Stimulated activated CD8-positive, alpha-beta memory T cell treated with anti-CD3 and anti-CD28 coated beads, Interleukin-15, amount 100 ng/mL, for 24 hours (primary cell): ENCODE results near the gene EYA2.

Source experiments
- DNase-seq: peaks from one replicate; pipeline ENCODE4 v3.0.0-alpha.2; 2020; ENCODE audit warnings: low read depth

The EYA2 gene

GRCh38 chr20:47141941-47142773, 247.5 kb downstream of the EYA2 start:
- no peak for DNase-seq

GRCh38 chr20:47142774-47143170, 248.1 kb downstream of the EYA2 start:
- no peak for DNase-seq

DNA sequence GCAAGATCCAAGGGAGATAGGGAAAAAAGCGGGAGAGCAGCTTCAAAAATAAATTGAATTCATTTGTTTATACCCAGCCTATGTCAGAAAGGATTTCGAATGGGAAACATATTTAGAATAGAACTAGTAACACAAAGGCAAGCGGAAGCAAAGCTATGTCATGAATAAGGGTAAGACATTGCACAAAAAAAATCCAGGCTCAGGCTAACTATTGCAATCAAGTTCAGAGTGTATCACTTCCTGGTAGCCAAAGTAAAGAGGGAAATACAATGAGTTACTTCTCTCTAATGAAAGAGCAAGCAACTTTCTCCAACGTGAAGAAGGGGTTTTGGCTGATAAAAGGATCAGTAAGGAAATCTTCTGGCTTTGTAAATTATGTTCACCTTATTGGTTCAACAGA, 249.0 kb downstream of the EYA2 start:
- DNase-seq: no peak

DNA sequence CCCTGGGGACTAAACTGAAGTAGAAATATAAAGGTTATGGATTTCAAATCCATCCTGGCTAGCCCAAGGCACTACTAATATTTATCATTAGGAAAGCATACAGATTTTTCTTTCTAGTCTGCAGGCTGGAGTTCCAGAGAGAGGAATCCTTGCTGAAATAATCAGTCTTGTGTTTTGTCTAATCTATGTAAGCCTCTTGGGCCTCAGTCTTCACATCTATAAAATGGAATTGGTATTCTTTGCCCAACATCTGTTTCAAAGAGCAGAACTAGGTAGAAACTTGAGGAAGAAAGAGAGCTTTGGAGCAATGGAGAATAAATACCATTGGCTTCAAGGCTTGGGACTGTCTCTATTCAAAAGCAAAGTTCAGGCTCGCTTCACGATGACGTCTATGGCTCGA, 249.8 kb downstream of the EYA2 start:
- no peak for DNase-seq

DNA sequence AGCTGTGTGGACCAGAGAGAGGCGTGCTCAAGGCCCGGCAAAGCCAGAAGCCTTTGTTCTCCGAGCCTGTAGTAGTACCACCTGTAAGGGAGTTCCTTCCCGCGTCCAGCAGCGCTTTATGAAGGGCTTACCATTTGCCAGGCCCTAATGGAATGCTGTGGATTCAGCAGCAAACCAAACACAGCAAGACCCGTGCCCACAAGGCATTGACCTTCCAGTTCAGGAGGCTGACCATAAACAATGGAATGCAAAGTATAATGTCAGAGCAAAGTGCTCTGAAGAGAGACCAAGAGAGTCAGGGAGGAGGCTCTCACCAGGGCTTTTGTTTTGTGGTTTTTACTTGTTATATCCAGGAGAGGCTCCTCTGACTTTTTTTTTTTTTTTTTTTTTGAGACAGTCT, 252.0 kb downstream of the EYA2 start:
- DNase-seq: no peak

DNA sequence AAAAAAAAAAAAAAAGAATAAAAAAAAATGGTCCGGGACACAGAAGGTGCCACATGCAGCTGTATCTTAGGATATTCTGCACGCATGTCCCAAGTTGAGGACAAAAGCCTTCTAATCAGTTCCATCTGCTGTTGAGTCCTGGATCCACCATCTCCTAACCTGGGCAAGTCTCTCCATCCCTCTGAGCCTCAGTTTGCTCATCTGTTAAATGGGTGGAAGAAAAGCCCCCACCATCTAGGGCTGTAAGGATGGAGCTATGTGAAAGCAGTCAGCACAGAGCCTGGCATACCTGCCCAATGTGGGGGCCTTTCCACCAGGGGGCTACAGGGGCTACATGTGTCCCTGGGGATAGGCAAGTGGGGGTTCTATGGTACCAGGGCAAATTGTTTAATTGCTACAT, 253.4 kb downstream of the EYA2 start:
- DNase-seq: no peak

- DNase-seq: no peak
These were observed 255.3 kb downstream of the EYA2 start for GRCh38 chr20:47149939-47150338.

- DNase-seq: no peak
These were observed 255.9 kb downstream of the EYA2 start for GRCh38 chr20:47150403-47151152.

- DNase-seq: no peak
These were observed 257.4 kb downstream of the EYA2 start for GRCh38 chr20:47152068-47152467.

- DNase-seq: no peak
These were observed 259.4 kb downstream of the EYA2 start for GRCh38 chr20:47154089-47154488.

GRCh38 chr20:47156301-47157137, 261.9 kb downstream of the EYA2 start:
- no peak for DNase-seq

DNA sequence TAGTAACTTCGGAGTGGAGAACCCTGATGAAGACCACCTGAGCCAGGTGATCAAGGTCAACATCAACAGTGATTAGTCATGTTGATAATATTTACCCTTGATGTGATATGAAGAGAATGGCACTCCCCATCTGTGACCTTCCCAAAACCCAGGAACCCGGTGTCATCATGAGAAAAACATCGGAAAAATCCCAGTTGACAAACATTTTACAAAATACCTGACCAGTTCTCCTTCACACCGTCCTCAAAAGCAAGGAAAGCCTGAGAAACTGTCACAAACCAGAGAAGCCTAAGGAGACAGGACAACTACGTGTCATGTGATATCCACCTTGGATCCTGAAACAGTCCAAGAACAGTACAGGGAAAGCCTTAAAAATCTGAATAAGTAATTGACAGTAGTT, 264.5 kb downstream of the EYA2 start:
- no peak for DNase-seq

DNA sequence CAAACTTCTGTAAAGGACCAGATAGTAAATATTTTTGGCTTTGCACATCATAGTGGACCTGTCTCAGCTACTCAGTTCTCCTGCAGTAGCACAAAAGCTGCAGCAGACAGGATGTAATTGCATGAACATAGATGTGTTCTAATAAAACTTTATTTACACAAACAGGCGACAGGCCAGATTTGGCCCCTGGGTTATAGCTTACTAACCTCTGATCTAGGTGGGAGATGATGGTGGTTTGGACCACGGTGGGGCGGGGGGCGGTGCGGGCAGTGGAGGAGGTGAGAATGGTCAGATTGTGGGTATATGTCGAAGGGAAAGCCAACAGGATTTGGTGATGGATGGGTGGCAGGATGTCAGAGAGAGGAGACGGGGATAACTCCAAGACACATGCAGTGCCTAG, 265.6 kb downstream of the EYA2 start:
- DNase-seq: no peak

DNA sequence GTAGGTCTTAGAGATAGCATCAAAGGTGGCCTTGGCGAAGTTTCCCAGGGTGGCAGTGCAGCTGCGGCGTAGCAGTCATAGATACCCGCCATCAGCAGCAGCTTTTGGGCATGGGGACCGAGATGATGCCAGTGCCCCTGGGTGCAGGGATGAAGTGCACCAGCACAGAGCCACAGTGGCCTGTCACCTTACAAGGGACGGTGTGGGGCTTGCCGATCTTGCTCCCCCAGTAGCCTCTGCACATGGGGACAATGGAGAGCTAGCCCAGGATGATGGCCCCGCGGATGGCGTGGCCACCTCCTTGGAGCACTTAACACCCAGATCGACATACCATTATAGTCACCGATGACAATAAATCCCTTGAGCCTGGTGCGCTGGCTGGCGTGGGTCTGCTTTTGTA, 266.3 kb downstream of the EYA2 start:
- DNase-seq: no peak

- DNase-seq: no peak
These were observed 266.8 kb downstream of the EYA2 start for GRCh38 chr20:47161411-47161810.

GRCh38 chr20:47164140-47164539, 269.5 kb downstream of the EYA2 start:
- no peak for DNase-seq

- no peak for DNase-seq
These were observed 270.8 kb downstream of the EYA2 start for GRCh38 chr20:47165376-47165865.

GRCh38 chr20:47167846-47168245, 273.2 kb downstream of the EYA2 start:
- no peak for DNase-seq

DNA sequence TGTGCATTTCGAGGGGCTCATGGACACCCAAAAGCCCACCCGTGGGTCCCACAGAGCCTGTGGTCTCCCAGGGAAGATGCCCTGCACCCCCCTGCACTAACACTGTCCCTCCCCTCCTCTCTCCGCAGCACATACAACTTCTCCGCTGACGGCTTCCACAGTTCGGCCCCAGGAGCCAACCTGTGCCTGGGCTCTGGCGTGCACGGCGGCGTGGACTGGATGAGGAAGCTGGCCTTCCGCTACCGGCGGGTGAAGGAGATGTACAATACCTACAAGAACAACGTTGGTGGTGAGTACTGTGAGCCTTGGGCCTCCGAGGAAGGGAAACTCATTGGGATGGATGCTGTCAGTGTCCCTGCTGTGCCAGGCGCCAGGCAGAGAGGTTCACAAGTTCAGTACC, 277.9 kb downstream of the EYA2 start:
- DNase-seq: no peak

DNA sequence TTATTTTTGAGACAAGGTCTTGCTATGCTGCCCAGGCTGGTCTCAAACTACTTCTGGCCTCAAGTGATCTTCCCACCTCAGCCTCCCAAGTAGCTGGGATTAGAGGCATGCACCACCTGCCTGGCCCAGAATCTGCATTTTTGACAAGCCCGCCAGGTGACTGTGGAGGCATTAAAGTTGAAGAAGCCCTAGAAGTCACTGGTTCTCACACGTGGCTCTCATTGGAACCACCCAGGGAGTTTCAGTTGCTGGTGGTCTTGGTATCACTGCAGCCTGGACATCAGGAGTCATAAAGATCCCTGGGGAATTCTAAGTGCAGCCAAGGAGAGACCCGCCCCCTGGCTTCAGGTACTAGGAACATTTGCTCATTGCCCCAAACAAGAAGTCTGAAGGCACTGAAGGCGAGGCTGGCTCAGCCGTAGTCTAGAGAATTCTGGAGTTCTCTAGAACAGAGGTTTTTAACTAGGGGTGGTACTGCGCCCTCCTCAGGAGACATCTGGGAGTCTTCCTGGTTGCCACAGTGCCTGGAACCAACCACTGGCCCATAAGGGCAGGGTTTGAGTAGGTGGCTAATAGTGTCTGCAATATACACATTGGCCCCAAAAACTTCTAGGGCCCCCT, 279.1 kb downstream of the EYA2 start:
- DNase-seq: no peak

DNA sequence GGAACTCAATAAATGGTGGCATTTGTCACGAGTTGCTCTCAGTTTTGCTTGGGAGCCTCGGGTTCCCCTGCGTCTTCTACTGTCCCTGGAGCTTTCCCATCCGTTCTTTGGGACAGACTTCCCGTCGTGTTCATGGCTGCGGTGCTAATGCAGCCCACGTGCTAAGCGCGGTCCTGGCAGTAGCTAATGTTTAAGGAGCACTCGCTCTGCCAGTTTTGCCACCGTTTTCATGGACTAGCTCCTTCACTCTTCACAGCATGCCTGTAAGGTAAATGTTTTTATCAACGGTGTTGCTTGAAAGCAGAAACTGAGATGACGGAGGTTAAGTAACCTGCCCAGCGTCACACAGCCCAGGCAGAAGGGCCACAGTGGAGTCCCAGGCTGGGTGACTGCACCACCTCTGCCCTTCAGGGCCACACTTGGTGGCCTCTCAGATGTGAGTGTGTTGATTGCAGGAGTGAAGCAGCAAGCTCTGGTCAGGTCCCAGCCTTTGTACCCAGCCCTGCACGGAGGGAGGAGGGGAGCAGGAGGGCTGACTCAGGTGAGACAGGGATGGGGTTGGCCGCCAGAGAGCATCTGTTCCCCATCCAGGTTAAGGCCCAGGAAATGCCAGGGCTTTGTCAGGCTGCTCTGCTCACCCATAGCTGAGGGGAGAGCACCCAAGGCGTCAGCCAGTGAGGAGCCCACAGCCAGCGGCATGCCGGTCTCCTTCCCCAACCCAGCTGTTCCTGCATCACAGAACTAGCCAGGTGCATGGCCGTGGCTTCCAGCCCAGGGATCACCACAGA, 280.0 kb downstream of the EYA2 start:
- DNase-seq: no peak
